ENCODE data around the gene HOXA6. TPM values are rescaled to one million over a fixed set of nuclear protein-coding genes. Genes with fewer than 3 reads are reported as not detected.
A peak's percentile ranks its signal among the peaks of the same experiment; 100 is the strongest.

The HOXA6 gene
- total RNA-seq, 1 experiment from 2014 or later = not detected

GRCh38 chr7:27154369-27154768 lies 6.8 kb upstream of the HOXA6 start:
- no peak for DNase-seq
- no peak overlapping the region for H3K4ac ChIP-seq (ENCODE audit: low read depth, low read length)
- no peak overlapping the region for H4K8ac ChIP-seq (replicated peaks; ENCODE audit: insufficient read length, low read depth, low read length)
- H2BK15ac ChIP-seq (ENCODE audit: low read depth, low read length) = no peak overlapping the region
- H3T11ph ChIP-seq (ENCODE audit: low read length) = no peak overlapping the region
- H3K23ac ChIP-seq (ENCODE audit: insufficient read length, low read depth, low read length) = no peak overlapping the region
- no peak overlapping the region for H3K27ac ChIP-seq (ENCODE audit: insufficient read length, low read depth, low read length)
- no peak overlapping the region for H2BK12ac ChIP-seq (ENCODE audit: insufficient read length, low read depth, low read length)
- no peak overlapping the region for H2BK120ac ChIP-seq (ENCODE audit: low read depth, low read length, poor library complexity, severe bottlenecking)
- H3K27me3 ChIP-seq (ENCODE audit: insufficient read depth, low read length) = peaks cover 97% of the 10 kb centered on the region
- peak overlapping the region in 1 of 2 experiments; percentile 29; a peak in 1 of 5 replicates for H3K4me3 Mint-ChIP-seq
- no peak overlapping the region for H3K9ac ChIP-seq (ENCODE audit: extremely low read depth, insufficient read length, low read length)
- WGBS (ENCODE audit: extremely low coverage, insufficient read length, low lambda C conversion rate) = no CpG with 5 or more reads among the region's 10 CpGs
- H2AK5ac ChIP-seq (ENCODE audit: insufficient read length, low read length) = no peak overlapping the region
- peaks cover 13 to 22% of the 10 kb centered on the region in 2 experiments for H3K4me1 Mint-ChIP-seq
- no peaks in the 10 kb centered on the region for H3K9me3 ChIP-seq (ENCODE audit: control insufficient read depth, low read depth, low read length)
- H3K27ac Mint-ChIP-seq = no peak overlapping the region
- H3K18ac ChIP-seq (ENCODE audit: insufficient read length, low read depth, low read length) = no peak overlapping the region
- no peak overlapping the region for H3K14ac ChIP-seq (ENCODE audit: insufficient read depth, low read length)
- H2AFZ ChIP-seq (ENCODE audit: low read length) = no peak overlapping the region
- H3K36me3 Mint-ChIP-seq (ENCODE audit: insufficient read depth in 1 of 3, low read depth in 3 of 3) = peaks cover 0 to 6% (median 0%) of the 10 kb centered on the region in 3 experiments; a peak in 3 of 7 replicates
- H3K4me2 ChIP-seq (ENCODE audit: insufficient read depth, insufficient read length, low read length) = no peak overlapping the region
- H3K79me1 ChIP-seq (ENCODE audit: insufficient read depth, low read depth, low read length, poor library complexity, severe bottlenecking) = no peaks in the 10 kb centered on the region
- H3K4me1 ChIP-seq (ENCODE audit: insufficient read depth, low read length) = no peaks in the 10 kb centered on the region
- no peaks in the 10 kb centered on the region for H4K20me1 ChIP-seq (ENCODE audit: control insufficient read depth, insufficient read depth, insufficient read length)
- peaks cover 17 to 29% of the 10 kb centered on the region in 2 experiments for H3K9me3 Mint-ChIP-seq
- TF ChIP-seq, protein P1, sequence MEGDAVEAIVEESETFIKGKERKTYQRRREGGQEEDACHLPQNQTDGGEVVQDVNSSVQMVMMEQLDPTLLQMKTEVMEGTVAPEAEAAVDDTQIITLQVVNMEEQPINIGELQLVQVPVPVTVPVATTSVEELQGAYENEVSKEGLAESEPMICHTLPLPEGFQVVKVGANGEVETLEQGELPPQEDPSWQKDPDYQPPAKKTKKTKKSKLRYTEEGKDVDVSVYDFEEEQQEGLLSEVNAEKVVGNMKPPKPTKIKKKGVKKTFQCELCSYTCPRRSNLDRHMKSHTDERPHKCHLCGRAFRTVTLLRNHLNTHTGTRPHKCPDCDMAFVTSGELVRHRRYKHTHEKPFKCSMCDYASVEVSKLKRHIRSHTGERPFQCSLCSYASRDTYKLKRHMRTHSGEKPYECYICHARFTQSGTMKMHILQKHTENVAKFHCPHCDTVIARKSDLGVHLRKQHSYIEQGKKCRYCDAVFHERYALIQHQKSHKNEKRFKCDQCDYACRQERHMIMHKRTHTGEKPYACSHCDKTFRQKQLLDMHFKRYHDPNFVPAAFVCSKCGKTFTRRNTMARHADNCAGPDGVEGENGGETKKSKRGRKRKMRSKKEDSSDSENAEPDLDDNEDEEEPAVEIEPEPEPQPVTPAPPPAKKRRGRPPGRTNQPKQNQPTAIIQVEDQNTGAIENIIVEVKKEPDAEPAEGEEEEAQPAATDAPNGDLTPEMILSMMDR (conservative IDR thresholded peaks at IDR 0.05) = no peak
- no peak overlapping the region for H3K56ac ChIP-seq (ENCODE audit: insufficient read length, low read depth, low read length)
- H3K79me2 ChIP-seq (ENCODE audit: insufficient read depth, low read length) = no peaks in the 10 kb centered on the region
- no peak overlapping the region for H2BK5ac ChIP-seq (ENCODE audit: insufficient read length, low read length)
- H3K23me2 ChIP-seq (ENCODE audit: insufficient read length, low read depth, low read length, poor library complexity, severe bottlenecking) = no peaks in the 10 kb centered on the region
- H4K91ac ChIP-seq (ENCODE audit: insufficient read length, low read depth, low read length) = no peak overlapping the region
- no peak overlapping the region for H4K5ac ChIP-seq (ENCODE audit: insufficient read length, low read depth, low read length)
- H3K27me3 Mint-ChIP-seq (ENCODE audit: low read depth) = peaks cover 100% of the 10 kb centered on the region
- no peak overlapping the region for H2BK20ac ChIP-seq (ENCODE audit: low read depth, low read length, poor library complexity, severe bottlenecking)

Data from H9 (cell line).